ENCODE measurements around the gene CMTM2. TPM values are rescaled to one million over a fixed set of nuclear protein-coding genes. Genes with fewer than 3 reads are reported as not detected.

Gene CMTM2
- total RNA-seq, 2 donors from 2014 or later, result 0.78 to 1.3 TPM

GRCh38 chr16:66636199-66636598, 56.9 kb downstream of the CMTM2 start:
- no peaks in the 10 kb centered on the region for H3K4me1 Mint-ChIP-seq
- H3K27me3 Mint-ChIP-seq, result no peaks in the 10 kb centered on the region
- H3K36me3 Mint-ChIP-seq (ENCODE audit: low read depth), result no peaks in the 10 kb centered on the region
- ATAC-seq (replicated peaks), result no peak
- no peak overlapping the region for H3K27ac Mint-ChIP-seq
- H3K4me3 Mint-ChIP-seq, result no peak overlapping the region
- H3K9me3 Mint-ChIP-seq, result no peaks in the 10 kb centered on the region

GRCh38 chr16:66637806-66638205, 58.5 kb downstream of the CMTM2 start:
- H3K27me3 Mint-ChIP-seq, result no peaks in the 10 kb centered on the region
- ATAC-seq (replicated peaks), result no peak
- no peaks in the 10 kb centered on the region for H3K4me1 Mint-ChIP-seq
- no peak overlapping the region for H3K4me3 Mint-ChIP-seq
- no peaks in the 10 kb centered on the region for H3K36me3 Mint-ChIP-seq (ENCODE audit: low read depth)
- no peaks in the 10 kb centered on the region for H3K9me3 Mint-ChIP-seq
- no peak overlapping the region for H3K27ac Mint-ChIP-seq

Other genes with a start within 250 kb of the CMTM2 start
- gene CDH5, start 212.8 kb upstream of the CMTM2 start, total RNA-seq, result not detected
- not detected for gene BEAN1, start 152.2 kb upstream of the CMTM2 start, total RNA-seq
- gene TK2, start 29.3 kb upstream of the CMTM2 start, total RNA-seq, result 1 to 10 TPM; 5.7 to 6.6 TPM
- gene CKLF, start 26.9 kb upstream of the CMTM2 start, total RNA-seq, result 100 to 1,000 TPM; 117 to 155 TPM
- gene CMTM1, start 13.0 kb upstream of the CMTM2 start, total RNA-seq, result 10 to 100 TPM; 15.8 to 15.9 TPM
- gene CMTM3, start 25.2 kb downstream of the CMTM2 start, total RNA-seq, result 10 to 100 TPM; 46.7 to 64.1 TPM
- 1 to 10 TPM; 2.0 to 3.2 TPM for gene CMTM4, start 117.3 kb downstream of the CMTM2 start, total RNA-seq
- gene DYNC1LI2, start 172.1 kb downstream of the CMTM2 start, total RNA-seq, result 10 to 100 TPM; 61.0 to 67.3 TPM
- under 1 TPM; 0.13 to 0.34 TPM for gene TERB1, start 222.1 kb downstream of the CMTM2 start, total RNA-seq

All from activated T-helper 17 cell treated with anti-CD3 and anti-CD28 coated beads, Interleukin-2, amount 50 U/mL, for 72 hours (primary cell).